HL-60 (cell line): ENCODE results near the gene PMIS2.

ENCODE experiments used
- DNase-seq, 2 experiments: peaks; one replicate each; pipeline ENCODE4 v3.0.0-alpha.2; 2010 to 2020; ENCODE audit warnings: low read depth in 1 of 2, low spot score in 1 of 2
- H3K27ac ChIP-seq: fragments of 250-450 bp; sonication (Bioruptor Pico); replicated peaks from 2 replicates; pipeline ENCODE4 v1.5.1; 2020; ENCODE audit warnings: mild to moderate bottlenecking, moderate library complexity
- H3K27me3 ChIP-seq: fragments of 250-450 bp; sonication (Bioruptor Pico); 2 replicates; pipeline ENCODE4 v1.5.1; 2021; ENCODE audit warnings: mild to moderate bottlenecking, moderate library complexity; ENCODE audit not compliant: insufficient read depth, poor library complexity, severe bottlenecking
- H3K4me3 ChIP-seq: replicated peaks from 2 replicates; pipeline ENCODE4 v1.5.1; 2011; ENCODE audit warnings: mild to moderate bottlenecking, control low read depth, low read length; ENCODE audit not compliant: insufficient read depth
- GABPA ChIP-seq: IDR thresholded peaks from 2 replicates; pipeline ENCODE4 v1.6.1; 2012; ENCODE audit warnings: low read depth
- POLR2AphosphoS5 ChIP-seq: IDR thresholded peaks from 2 replicates; pipeline ENCODE4 v1.6.1; 2012; ENCODE audit warnings: low read depth
- SPI1 ChIP-seq: IDR thresholded peaks from 2 replicates; pipeline ENCODE4 v1.6.1; 2012; ENCODE audit warnings: low read depth, mild to moderate bottlenecking, borderline replicate concordance
- TF ChIP-seq, protein P1 (sequence below): IDR thresholded peaks from 2 replicates; pipeline ENCODE4 v1.6.1; 2012; ENCODE audit warnings: low read depth; ENCODE audit not compliant: insufficient replicate concordance
- TF ChIP-seq, protein P2 (sequence below): IDR thresholded peaks from one replicate; pipeline ENCODE4 v1.5.1; 2011; ENCODE audit warnings: low read length, control low read depth, inconsistent platforms; ENCODE audit not compliant: insufficient read depth

The PMIS2 gene

GRCh38 chr19:35607661-35608060 is 21.7 kb downstream of the PMIS2 start:
- H3K27ac ChIP-seq: no peak overlapping the region
- no peak for DNase-seq
- H3K27me3 ChIP-seq: no peaks in the 10 kb centered on the region
- TF ChIP-seq, protein P1, sequence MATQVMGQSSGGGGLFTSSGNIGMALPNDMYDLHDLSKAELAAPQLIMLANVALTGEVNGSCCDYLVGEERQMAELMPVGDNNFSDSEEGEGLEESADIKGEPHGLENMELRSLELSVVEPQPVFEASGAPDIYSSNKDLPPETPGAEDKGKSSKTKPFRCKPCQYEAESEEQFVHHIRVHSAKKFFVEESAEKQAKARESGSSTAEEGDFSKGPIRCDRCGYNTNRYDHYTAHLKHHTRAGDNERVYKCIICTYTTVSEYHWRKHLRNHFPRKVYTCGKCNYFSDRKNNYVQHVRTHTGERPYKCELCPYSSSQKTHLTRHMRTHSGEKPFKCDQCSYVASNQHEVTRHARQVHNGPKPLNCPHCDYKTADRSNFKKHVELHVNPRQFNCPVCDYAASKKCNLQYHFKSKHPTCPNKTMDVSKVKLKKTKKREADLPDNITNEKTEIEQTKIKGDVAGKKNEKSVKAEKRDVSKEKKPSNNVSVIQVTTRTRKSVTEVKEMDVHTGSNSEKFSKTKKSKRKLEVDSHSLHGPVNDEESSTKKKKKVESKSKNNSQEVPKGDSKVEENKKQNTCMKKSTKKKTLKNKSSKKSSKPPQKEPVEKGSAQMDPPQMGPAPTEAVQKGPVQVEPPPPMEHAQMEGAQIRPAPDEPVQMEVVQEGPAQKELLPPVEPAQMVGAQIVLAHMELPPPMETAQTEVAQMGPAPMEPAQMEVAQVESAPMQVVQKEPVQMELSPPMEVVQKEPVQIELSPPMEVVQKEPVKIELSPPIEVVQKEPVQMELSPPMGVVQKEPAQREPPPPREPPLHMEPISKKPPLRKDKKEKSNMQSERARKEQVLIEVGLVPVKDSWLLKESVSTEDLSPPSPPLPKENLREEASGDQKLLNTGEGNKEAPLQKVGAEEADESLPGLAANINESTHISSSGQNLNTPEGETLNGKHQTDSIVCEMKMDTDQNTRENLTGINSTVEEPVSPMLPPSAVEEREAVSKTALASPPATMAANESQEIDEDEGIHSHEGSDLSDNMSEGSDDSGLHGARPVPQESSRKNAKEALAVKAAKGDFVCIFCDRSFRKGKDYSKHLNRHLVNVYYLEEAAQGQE: no peak
- TF ChIP-seq GABPA: no peak
- no peak for TF ChIP-seq SPI1
- TF ChIP-seq POLR2AphosphoS5: no peak
- TF ChIP-seq, protein P2, sequence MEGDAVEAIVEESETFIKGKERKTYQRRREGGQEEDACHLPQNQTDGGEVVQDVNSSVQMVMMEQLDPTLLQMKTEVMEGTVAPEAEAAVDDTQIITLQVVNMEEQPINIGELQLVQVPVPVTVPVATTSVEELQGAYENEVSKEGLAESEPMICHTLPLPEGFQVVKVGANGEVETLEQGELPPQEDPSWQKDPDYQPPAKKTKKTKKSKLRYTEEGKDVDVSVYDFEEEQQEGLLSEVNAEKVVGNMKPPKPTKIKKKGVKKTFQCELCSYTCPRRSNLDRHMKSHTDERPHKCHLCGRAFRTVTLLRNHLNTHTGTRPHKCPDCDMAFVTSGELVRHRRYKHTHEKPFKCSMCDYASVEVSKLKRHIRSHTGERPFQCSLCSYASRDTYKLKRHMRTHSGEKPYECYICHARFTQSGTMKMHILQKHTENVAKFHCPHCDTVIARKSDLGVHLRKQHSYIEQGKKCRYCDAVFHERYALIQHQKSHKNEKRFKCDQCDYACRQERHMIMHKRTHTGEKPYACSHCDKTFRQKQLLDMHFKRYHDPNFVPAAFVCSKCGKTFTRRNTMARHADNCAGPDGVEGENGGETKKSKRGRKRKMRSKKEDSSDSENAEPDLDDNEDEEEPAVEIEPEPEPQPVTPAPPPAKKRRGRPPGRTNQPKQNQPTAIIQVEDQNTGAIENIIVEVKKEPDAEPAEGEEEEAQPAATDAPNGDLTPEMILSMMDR: no peak
- no peak overlapping the region for H3K4me3 ChIP-seq

GRCh38 chr19:35608251-35608650 is 22.3 kb downstream of the PMIS2 start:
- peak in 1 of 2 experiments; percentile 11 for DNase-seq
- TF ChIP-seq, protein P1: no peak
- TF ChIP-seq GABPA: no peak
- TF ChIP-seq SPI1: no peak
- TF ChIP-seq, protein P2: no peak
- no peak for TF ChIP-seq POLR2AphosphoS5
- Histone ChIP-seq H3K4me3 (no peak overlapping the region), H3K27ac (no peak overlapping the region), H3K27me3 (no peaks in the 10 kb centered on the region)

- no peak for TF ChIP-seq GABPA
- TF ChIP-seq, protein P1: no peak
- TF ChIP-seq POLR2AphosphoS5: no peak
- no peak for TF ChIP-seq SPI1
- TF ChIP-seq, protein P2: no peak
- no peak overlapping the region for H3K4me3 ChIP-seq
- peak overlapping the region; percentile 20; the same call in 1 of the 2 replicates for H3K27ac ChIP-seq
- peak in 1 of 2 experiments; percentile 68 for DNase-seq
- no peaks in the 10 kb centered on the region for H3K27me3 ChIP-seq
Measured at GRCh38 chr19:35609851-35610353, 23.9 kb downstream of the PMIS2 start.
